Activated CD4-positive, alpha-beta T cell treated with anti-CD3 and anti-CD28 coated beads, Interleukin-2, amount 50 U/mL, for 4 hours (primary cell): Measurements from ENCODE around the gene SPON1.
A peak's percentile ranks its signal among the peaks of the same experiment; 100 is the strongest.
"Not testable (repeated sequence)": the region's sequence is repeated elsewhere in the genome, so short reads cannot be mapped to it uniquely, and the experiment has no call there.

Experiments used
- DNase-seq, 2 experiments: peaks; one replicate each; pipeline ENCODE4 v3.0.0-alpha.2; 2020

Gene SPON1

GRCh38 chr11:13962562-13963168, at the start of gene SPON1:
Gene SPON1, plus strand, starts transcription at chr11:13962723. Its CDS starts 182 bp downstream, at chr11:13962905.
- DNase-seq = peak; percentile 32 to 44

DNA sequence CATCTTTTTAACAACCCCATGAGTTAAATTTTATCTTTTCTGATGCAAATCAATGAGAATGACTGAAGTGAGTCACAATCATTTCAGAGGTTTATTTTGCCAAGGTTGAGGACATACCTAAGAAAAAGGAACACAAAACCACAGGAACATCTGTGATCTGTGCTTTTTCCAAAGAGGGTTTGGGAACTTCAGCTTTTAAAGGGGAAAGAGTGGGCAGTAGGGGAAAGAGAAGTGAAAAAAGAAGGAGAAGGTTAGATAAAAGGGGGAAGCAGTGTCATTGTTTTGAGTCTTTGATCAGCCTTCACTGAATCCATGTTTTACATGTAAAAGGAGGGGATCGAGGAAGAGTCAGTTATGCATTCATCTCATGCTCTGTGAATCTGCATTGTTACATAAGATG, 45.3 kb upstream of the SPON1 start:
- DNase-seq = no peak

DNA sequence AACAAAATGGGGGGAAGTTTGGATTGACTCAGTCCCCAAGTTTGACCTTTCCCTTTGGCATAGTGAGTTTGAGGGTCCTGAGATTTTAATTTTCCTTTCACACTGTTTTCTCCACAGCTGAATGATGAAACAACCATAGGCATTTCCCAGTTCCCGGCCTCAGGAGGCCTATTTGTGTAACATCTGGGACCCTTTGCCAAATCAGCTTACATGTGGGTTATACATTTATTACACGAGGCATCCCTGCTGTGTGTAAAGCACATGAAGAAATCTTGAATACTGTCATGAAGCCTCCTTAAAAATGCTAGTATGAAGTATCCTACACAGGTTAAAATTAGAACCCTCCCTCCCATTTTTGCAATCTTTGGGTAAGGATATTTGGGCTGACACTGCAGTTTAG, 44.6 kb upstream of the SPON1 start:
- no peak for DNase-seq

- no peak for DNase-seq
These were observed 41.8 kb upstream of the SPON1 start for GRCh38 chr11:13920756-13921155.

GRCh38 chr11:13921545-13921944, 41.0 kb upstream of the SPON1 start:
- DNase-seq = no peak

- no peak for DNase-seq
These were observed 39.3 kb upstream of the SPON1 start for GRCh38 chr11:13923182-13923581.

GRCh38 chr11:13923716-13924650, 38.5 kb upstream of the SPON1 start:
- no peak for DNase-seq

DNA sequence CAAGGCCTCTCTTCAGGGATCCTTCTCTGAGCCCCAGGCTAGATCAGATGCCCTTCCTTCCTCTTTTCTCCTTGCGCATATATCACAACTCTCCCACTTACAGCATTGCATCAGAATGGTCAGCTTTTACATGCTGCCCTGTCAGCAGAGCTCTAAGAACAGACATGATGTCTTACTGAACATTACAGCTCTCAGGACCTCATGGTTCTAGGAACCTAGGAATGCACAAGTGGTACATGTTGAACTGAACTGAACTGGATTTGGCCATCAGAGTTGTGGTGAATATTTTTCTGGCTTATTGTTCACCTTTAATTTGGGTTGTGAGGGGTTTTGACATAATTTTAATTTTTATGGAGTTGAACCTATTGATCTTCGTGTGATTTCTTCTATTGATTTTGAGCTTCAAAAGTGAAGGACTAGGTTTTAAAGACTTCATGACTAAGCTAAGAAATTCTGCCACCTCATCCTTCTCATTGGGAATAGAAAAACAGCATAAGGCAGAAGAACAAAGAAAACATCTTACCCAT, 37.7 kb upstream of the SPON1 start:
- no peak for DNase-seq

- DNase-seq = not testable (repeated sequence)
These were observed 36.2 kb upstream of the SPON1 start for GRCh38 chr11:13926366-13926765.

GRCh38 chr11:13926981-13927380, 35.5 kb upstream of the SPON1 start:
- DNase-seq = no peak

GRCh38 chr11:13927481-13927880, 35.0 kb upstream of the SPON1 start:
- no peak for DNase-seq

DNA sequence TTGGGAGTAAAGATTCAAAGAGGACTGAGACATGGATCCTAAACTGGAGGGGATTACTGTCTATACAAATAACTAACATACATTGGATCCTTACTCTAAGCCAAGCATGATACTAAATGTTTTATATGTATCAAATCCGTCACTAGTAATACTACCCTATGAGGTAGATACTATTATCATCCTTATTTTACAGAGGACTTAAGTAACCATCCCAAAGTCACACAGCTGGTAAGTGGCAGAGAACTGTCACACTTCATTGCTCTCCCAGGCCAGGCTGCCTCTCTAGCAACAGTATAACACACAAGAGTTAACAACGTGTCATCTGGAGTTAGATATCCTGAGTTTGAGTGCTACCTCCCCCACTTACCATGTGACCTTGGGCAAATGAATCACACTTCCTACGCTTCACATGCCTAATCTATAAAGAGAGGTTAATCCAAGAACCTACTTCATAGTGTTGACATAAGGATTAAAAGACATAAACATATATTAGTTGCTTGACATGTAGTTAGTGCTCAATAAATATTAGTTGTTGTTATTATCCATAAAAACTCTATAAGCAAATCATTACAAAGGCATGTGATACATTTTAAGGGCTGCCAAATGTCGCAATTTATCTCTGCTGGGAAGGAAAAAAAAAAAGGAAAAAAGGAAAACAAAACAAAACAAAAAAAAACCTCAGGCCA, 33.8 kb upstream of the SPON1 start:
- no peak for DNase-seq

- DNase-seq = no peak
These were observed 33.1 kb upstream of the SPON1 start for GRCh38 chr11:13929395-13929891.

DNA sequence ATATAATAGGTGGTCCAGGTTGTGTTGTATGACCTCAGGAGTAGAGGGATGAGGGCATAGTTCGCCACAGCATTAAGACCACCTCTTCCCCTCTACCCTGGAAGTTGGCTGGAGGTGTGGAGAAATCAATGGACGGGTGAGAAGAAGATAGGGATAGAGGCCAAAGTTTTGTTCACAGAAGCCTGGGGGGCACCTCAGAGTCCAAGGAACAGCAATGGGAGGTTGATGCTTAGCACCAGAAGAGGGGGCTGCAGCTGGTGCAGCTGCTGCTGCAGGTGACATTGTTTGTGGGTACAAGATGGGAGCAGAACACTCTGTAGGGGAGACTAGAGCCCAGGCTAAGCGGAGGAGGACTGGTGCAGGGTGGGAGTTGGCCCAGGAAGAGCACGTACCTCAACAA, 31.2 kb upstream of the SPON1 start:
- no peak for DNase-seq

DNA sequence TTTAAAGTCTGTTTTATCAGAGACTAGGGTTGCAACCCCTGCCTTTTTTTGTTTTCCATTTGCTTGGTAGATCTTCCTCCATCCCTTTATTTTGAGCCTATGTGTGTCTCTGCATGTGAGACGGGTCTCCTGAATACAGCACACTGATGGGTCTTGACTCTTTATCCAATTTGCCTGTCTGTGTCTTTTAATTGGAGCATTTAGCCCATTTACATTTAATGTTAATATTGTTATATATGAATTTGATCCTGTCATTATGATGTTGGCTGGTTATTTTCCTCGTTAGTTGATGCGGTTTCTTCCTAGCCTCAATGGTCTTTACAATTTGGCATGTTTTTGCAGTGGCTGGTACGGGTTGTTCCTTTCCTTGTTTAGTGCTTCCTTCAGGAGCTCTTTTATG, 25.4 kb upstream of the SPON1 start:
- DNase-seq = not testable (repeated sequence)

- not testable (repeated sequence) for DNase-seq
These were observed 23.7 kb upstream of the SPON1 start for GRCh38 chr11:13938829-13939228.

- DNase-seq = no peak
These were observed 22.3 kb upstream of the SPON1 start for GRCh38 chr11:13939961-13940906.

- DNase-seq = no peak
These were observed 21.6 kb upstream of the SPON1 start for GRCh38 chr11:13940907-13941256.

GRCh38 chr11:13941775-13942174, 20.7 kb upstream of the SPON1 start:
- no peak for DNase-seq

DNA sequence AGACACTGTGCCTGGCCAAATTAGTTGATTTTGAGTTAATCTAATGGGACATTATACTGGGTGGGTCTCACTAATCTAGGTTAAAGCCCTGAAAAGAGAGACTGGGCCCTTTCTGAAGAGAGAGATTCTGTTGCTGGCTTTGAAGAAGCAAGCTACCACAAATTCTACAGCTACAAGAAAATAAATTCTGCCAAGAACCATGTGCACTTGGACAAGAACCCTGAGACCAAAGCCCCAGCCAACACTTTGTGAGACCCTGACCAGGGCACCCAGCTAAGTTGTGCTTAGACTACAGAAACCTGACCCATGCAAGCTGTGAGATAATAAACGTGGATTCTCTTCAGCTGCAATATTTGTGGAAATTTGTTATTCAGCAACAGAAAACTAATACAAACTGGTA, 20.1 kb upstream of the SPON1 start:
- no peak for DNase-seq

DNA sequence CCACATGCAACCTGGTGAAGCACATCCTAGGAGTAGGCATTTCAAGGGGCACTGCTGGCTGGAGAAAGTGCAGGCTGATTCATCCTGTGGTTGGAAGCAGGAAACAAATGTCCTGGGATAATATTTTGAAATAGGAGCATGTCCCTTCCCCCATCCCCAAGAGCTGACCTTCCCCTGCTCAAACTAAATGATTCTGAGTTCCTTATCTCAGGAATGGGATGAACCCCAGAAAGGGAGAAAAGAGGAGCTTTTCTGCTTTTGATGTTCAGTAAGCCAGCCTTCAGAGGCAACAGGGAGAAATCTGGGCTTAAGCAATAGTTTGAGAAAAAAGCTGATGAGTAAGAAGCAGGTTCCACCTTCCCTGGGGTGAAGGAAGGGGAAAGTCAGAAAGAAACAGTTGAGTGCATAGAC, 19.5 kb upstream of the SPON1 start:
- DNase-seq = no peak

GRCh38 chr11:13944016-13944415, 18.5 kb upstream of the SPON1 start:
- no peak for DNase-seq
